GM12878 (cell line): Measurements from ENCODE around the gene RAP2B. TPM values are rescaled to one million over a fixed set of nuclear protein-coding genes. Genes with fewer than 3 reads are reported as not detected.

Experiments used
- ATAC-seq: fragments of 200-7000 bp; cut with Tn5 transposase; 3 replicates; pipeline ENCODE4 v1.9.1; 2020; ENCODE audit warnings: mild to moderate bottlenecking, moderate library complexity
- BruUV-seq: library from RNA; stranded (reverse); fragments of 400-500 nt; replicated peaks from 2 replicates; lab custom pipeline; 2021; lab: Mats Ljungman, UMichigan
- CTCF ChIA-PET: fragments of 300-600 bp; sonication (Branson Sonifier 250); formaldehyde crosslinking; extraction: SDS; loops from one replicate; lab custom pipeline; 2021; ENCODE audit warnings: inconsistent platforms; lab: Yijun Ruan, JAX
- POLR2A ChIA-PET: fragments of 350-600 bp; formaldehyde crosslinking; extraction: SDS; loops from one replicate; lab custom pipeline; 2021; ENCODE audit warnings: inconsistent platforms; lab: Charles Lee
- RAD21 ChIA-PET: fragments of 300-600 bp; sonication (Branson Sonifier 250); formaldehyde crosslinking; loops from one replicate; lab custom pipeline; 2023; ENCODE audit warnings: antibody characterized with exemption; ENCODE audit not compliant: unreplicated experiment; lab: Charles Lee
- SMC1A ChIA-PET: fragments of 300-600 bp; sonication (Branson Sonifier 250); formaldehyde crosslinking; loops from one replicate; lab custom pipeline; 2023; ENCODE audit not compliant: unreplicated experiment, uncharacterized antibody; lab: Charles Lee
- DNase-seq: peaks from one replicate; pipeline ENCODE4 v3.0.0-alpha.2; 2011; ENCODE audit warnings: low read depth, low spot score
- FAIRE-seq: peaks from 3 replicates; lab custom pipeline; 2011; peaks lifted over from hg19 to GRCh38; lab: Jason Lieb, UNC
- H2AFZ ChIP-seq: 2 replicates; pipeline ENCODE4 v1.6.0; 2011; ENCODE audit warnings: low read depth, low read length, control low read depth; ENCODE audit not compliant: control insufficient read depth
- H3K27ac ChIP-seq: 2 replicates; pipeline ENCODE4 v1.5.1; 2011; ENCODE audit warnings: control low read depth; ENCODE audit not compliant: control insufficient read depth, insufficient read depth
- H3K27me3 ChIP-seq, 2 experiments: replicated peaks in 1 of 2; 2 replicates each; pipeline versions ENCODE4 v1.6.0 to v1.6.1; 2011; ENCODE audit warnings: low read length in 1 of 2; ENCODE audit not compliant: control insufficient read depth in 2 of 2, insufficient read depth in 2 of 2
- H3K36me3 ChIP-seq, 2 experiments: 2 replicates each; pipeline ENCODE4 v1.5.1; 2011; ENCODE audit warnings: low read length in 1 of 2; ENCODE audit not compliant: control insufficient read depth in 2 of 2, insufficient read depth in 2 of 2
- H3K4me1 ChIP-seq: 2 replicates; pipeline ENCODE4 v1.6.1; 2011; ENCODE audit warnings: mild to moderate bottlenecking, low read length, moderate library complexity, mixed read lengths; ENCODE audit not compliant: control insufficient read depth, insufficient read depth
- H3K4me2 ChIP-seq: 2 replicates; pipeline ENCODE4 v1.6.0; 2011; ENCODE audit warnings: control low read depth; ENCODE audit not compliant: control insufficient read depth, insufficient read depth
- H3K4me3 ChIP-seq: fragments of 200-600 bp; sonication (generic); 2 replicates; pipeline ENCODE4 v1.5.1; 2016
- H3K79me2 ChIP-seq: 2 replicates; pipeline ENCODE4 v1.6.0; 2011; ENCODE audit warnings: low read length; ENCODE audit not compliant: control insufficient read depth, insufficient read depth
- H3K9ac ChIP-seq: 2 replicates; pipeline ENCODE4 v1.8.0; 2011; ENCODE audit warnings: low read length, control low read depth, mixed read lengths; ENCODE audit not compliant: control insufficient read depth, insufficient read depth
- H3K9me3 ChIP-seq: replicated peaks from 3 replicates; pipeline ENCODE4 v1.5.1; 2011; ENCODE audit warnings: mild to moderate bottlenecking, low read length; ENCODE audit not compliant: control insufficient read depth, insufficient read depth
- H4K20me1 ChIP-seq: 2 replicates; pipeline ENCODE4 v1.6.0; 2011; ENCODE audit not compliant: control insufficient read depth, insufficient read depth
- BMI1 ChIP-seq: fragments of 450-650 bp; IDR thresholded peaks from 2 replicates; pipeline ENCODE4 v1.6.1; 2016; ENCODE audit warnings: mild to moderate bottlenecking, moderate library complexity, borderline replicate concordance
- JUND ChIP-seq: IDR thresholded peaks from 2 replicates; pipeline ENCODE4 v1.6.1; 2012; ENCODE audit warnings: low read depth, mild to moderate bottlenecking, low read length, improper control_type of control experiment, moderate library complexity
- MTA2 ChIP-seq: fragments of 450-650 bp; IDR thresholded peaks from 2 replicates; pipeline ENCODE4 v1.6.1; 2016; ENCODE audit warnings: low read depth, mild to moderate bottlenecking, moderate library complexity
- NFYA ChIP-seq: IDR thresholded peaks from 2 replicates; pipeline ENCODE4 v1.6.1; 2011; ENCODE audit warnings: low read depth, mild to moderate bottlenecking, low read length, improper control_type of control experiment, borderline replicate concordance
- NFYB ChIP-seq: IDR thresholded peaks from 2 replicates; pipeline ENCODE4 v1.6.1; 2011; ENCODE audit warnings: low read depth, mild to moderate bottlenecking, low read length, improper control_type of control experiment, moderate library complexity; ENCODE audit not compliant: insufficient read depth
- NR2C1 ChIP-seq: fragments of 450-650 bp; IDR thresholded peaks from 2 replicates; pipeline ENCODE4 v1.6.1; 2017; ENCODE audit warnings: antibody characterized with exemption, mild to moderate bottlenecking, moderate library complexity
- RUNX3 ChIP-seq: IDR thresholded peaks from 2 replicates; pipeline ENCODE4 v1.6.1; 2012; ENCODE audit warnings: low read length, inconsistent platforms
- SREBF2 ChIP-seq: IDR thresholded peaks from 2 replicates; pipeline ENCODE4 v1.6.1; 2012; ENCODE audit warnings: mild to moderate bottlenecking, low read length
- TARDBP ChIP-seq: IDR thresholded peaks from 2 replicates; pipeline ENCODE4 v1.6.1; 2016; ENCODE audit warnings: borderline replicate concordance
- YY1 ChIP-seq: IDR thresholded peaks from 2 replicates; pipeline ENCODE4 v1.6.1; 2011; ENCODE audit warnings: low read depth, mild to moderate bottlenecking, low read length
- WGBS: methylation state at CpG from one replicate; pipeline ENCODE4 v1.1.6; 2016; ENCODE audit warnings: low lambda C conversion rate; ENCODE audit not compliant: insufficient replicate concordance, insufficient coverage; ENCODE audit errors: missing lambda C conversion rate; 5-methylcytosine and 5-hydroxymethylcytosine counted together
- in situ Hi-C: fragments of 300-500 bp; cut with MboI; formaldehyde crosslinking; loops from 9 replicates; pipeline ENCODE4 v1.14.3; 2018; ENCODE audit warnings: mixed read lengths
- intact Hi-C: fragments of 100-400 bp; cut with micrococcal nuclease; formaldehyde crosslinking; loops from one replicate; pipeline ENCODE4 v1.14.2; 2022; ENCODE audit not compliant: unreplicated experiment
- polyA plus RNA-seq, 11 experiments: library from polyadenylated mRNA; depleted of rRNA in 4 of 11; unstranded in 6 of 11; stranded (reverse) in 5 of 11; fragments of >200 nt; fragmentation: Nextera tagmentation in 4 of 11; fragmentation: Illumina TruSeq in 1 of 11; extraction: Ambion mirVana in 4 of 11; extraction: Trizol in 1 of 11; gene quantifications; 1 replicate in 1 of 11; 2 replicates in 10 of 11; pipeline versions ENCODE4 v1.2.1 to v1.2.3, GENCODE V29; 2011 to 2016; ENCODE audit warnings: inconsistent platforms in 2 of 11, missing spikeins in 2 of 11, low read depth in 1 of 11
- total RNA-seq, 4 experiments: library from RNA; depleted of rRNA in 3 of 4; stranded (reverse); fragments of >200 nt in 3 of 4; fragmentation: Illumina TruSeq in 1 of 4; extraction: Trizol in 1 of 4; gene quantifications; 2 replicates each; pipeline versions ENCODE4 v1.2.1 to v1.2.3, GENCODE V29; 2013 to 2021
- TF ChIP-seq, protein P1 (sequence below): fragments of 450-650 bp; IDR thresholded peaks from 2 replicates; pipeline ENCODE4 v1.6.1; 2018; ENCODE audit warnings: borderline replicate concordance, mild to moderate bottlenecking; ENCODE audit not compliant: partially characterized antibody

Gene RAP2B
- total and polyA plus RNA-seq, 10 of the 15 experiments (the other 5 are each of a cell fraction or from before 2014, with no cell fraction given) = 5.9 to 21.3 (median 12.0) TPM

DNA sequence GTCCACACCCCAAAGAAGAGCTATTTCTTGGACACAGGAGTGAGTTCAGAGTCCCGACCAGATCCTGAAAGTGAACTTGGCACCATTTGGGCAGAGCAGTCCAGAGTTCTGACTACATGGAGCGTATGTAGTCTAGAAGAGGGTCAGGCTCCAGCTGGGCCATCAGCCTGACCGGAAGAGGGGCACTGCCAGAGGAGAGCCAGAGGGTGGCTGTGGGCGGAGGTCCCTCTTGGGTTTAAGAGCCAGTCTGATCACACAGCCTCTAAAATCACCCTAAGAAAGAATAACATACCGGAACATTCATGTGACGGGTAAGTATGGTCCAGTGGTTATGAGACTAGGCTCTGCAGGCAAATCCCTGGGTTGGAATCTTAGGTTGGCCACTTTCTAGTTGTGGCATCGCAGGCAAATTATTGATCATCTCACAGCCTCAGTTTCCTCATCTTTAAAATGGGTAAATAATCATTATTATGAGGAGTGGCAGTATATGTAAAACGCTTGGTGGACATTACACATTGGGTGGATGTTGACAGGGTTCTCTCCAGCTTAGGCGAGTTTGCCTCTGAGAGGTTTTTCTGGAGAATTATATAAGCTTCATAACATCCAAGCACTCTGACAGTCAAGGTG is 2.1 kb upstream of the RAP2B start:
- ATAC-seq = no peak
- peaks cover 11% of the 10 kb centered on the region for H3K4me1 ChIP-seq
- intact Hi-C loops = loop anchor here (2.0 to 10.0 kb wide), 5 partner anchors 21 to 1155 kb away; no protein-coding TSS in a partner anchor
- TF ChIP-seq JUND = no peak
- no peak for TF ChIP-seq NR2C1
- no peak for TF ChIP-seq NFYA
- TF ChIP-seq SREBF2 = no peak
- TF ChIP-seq YY1 = no peak
- no peak for TF ChIP-seq TARDBP
- TF ChIP-seq, protein P1, sequence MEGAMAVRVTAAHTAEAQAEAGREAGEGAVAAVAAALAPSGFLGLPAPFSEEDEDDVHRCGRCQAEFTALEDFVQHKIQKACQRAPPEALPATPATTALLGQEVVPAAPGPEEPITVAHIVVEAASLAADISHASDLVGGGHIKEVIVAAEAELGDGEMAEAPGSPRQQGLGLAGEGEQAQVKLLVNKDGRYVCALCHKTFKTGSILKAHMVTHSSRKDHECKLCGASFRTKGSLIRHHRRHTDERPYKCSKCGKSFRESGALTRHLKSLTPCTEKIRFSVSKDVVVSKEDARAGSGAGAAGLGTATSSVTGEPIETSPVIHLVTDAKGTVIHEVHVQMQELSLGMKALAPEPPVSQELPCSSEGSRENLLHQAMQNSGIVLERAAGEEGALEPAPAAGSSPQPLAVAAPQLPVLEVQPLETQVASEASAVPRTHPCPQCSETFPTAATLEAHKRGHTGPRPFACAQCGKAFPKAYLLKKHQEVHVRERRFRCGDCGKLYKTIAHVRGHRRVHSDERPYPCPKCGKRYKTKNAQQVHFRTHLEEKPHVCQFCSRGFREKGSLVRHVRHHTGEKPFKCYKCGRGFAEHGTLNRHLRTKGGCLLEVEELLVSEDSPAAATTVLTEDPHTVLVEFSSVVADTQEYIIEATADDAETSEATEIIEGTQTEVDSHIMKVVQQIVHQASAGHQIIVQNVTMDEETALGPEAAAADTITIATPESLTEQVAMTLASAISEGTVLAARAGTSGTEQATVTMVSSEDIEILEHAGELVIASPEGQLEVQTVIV = no peak
- TF ChIP-seq BMI1 = no peak
- TF ChIP-seq RUNX3 = no peak
- no peak for TF ChIP-seq MTA2
- no peak for TF ChIP-seq NFYB
- peak overlapping the region; percentile 88 for H2AFZ ChIP-seq
- in situ Hi-C loops = no loop called here
- H3K79me2 ChIP-seq = peaks cover 28% of the 10 kb centered on the region
- FAIRE-seq = no peak
- H3K4me2 ChIP-seq = peak overlapping the region; percentile 88
- 82% methylated on average over 9 of the region's 9 CpGs for WGBS
- RAD21 ChIA-PET = interaction anchor here (1.3 to 2.1 kb wide), 3 partner anchors 18 to 902 kb away, joined by 3 to 9 read pairs (median 3); no protein-coding TSS in a partner anchor
- H4K20me1 ChIP-seq = no peaks in the 10 kb centered on the region
- H3K9me3 ChIP-seq = no peaks in the 10 kb centered on the region; the same call in 2 of the 3 replicates
- no peaks in the 10 kb centered on the region for H3K36me3 ChIP-seq
- peak overlapping the region; percentile 95; the same call in 1 of the 2 replicates for H3K9ac ChIP-seq
- no peaks in the 10 kb centered on the region for H3K27me3 ChIP-seq
- no TSS peak for BruUV-seq
- H3K4me3 ChIP-seq = peak overlapping the region; percentile 84
- CTCF ChIA-PET = interaction anchor here (1.1 to 1.5 kb wide), 2 partner anchors 117 to 1094 kb away, joined by 3 to 6 read pairs; no protein-coding TSS in a partner anchor
- SMC1A ChIA-PET = interaction anchor here (0.7 to 2.6 kb wide), 12 partner anchors 11 to 130 kb away, joined by 3 to 15 read pairs (median 4); no protein-coding TSS in a partner anchor
- DNase-seq = no peak
- H3K27ac ChIP-seq = peak overlapping the region; percentile 97
- POLR2A ChIA-PET = interaction anchor here (0.9 to 2.3 kb wide), 5 partner anchors 10 to 30 kb away, joined by 3 to 10 read pairs (median 5); no protein-coding TSS in a partner anchor
